Uterus (tissue), 4 donors: ENCODE data around the gene CLEC2B. TPM values are rescaled to one million over a fixed set of nuclear protein-coding genes. Genes with fewer than 3 reads are reported as not detected.
A peak's percentile ranks its signal among the peaks of the same experiment; 100 is the strongest.

Experiments
- DNase-seq, 2 donors: peaks; one replicate each; pipeline ENCODE4 v3.0.0-alpha.2; 2019 to 2020
- H3K27ac ChIP-seq, 2 donors: fragments of 200-600 bp; sonication (generic); 1 replicate in 1 of 2; 2 replicates in 1 of 2; pipeline ENCODE4 v1.5.1; 2016 to 2018
- H3K27me3 ChIP-seq, 2 donors: fragments of 200-600 bp; sonication (generic); one replicate each; pipeline ENCODE4 v1.5.1; 2018 to 2019; ENCODE audit warnings: control low read depth in 1 of 2
- H3K36me3 ChIP-seq, 2 donors: fragments of 200-600 bp; sonication (generic); one replicate each; pipeline ENCODE4 v1.5.1; 2019; ENCODE audit warnings: control low read depth in 1 of 2
- H3K4me1 ChIP-seq, 2 donors: fragments of 200-600 bp; sonication (generic); one replicate each; pipeline ENCODE4 v1.5.1; 2018 to 2019; ENCODE audit warnings: control low read depth in 1 of 2
- H3K4me3 ChIP-seq, 2 donors: fragments of 200-600 bp; sonication (generic); 1 replicate in 1 of 2; 2 replicates in 1 of 2; pipeline ENCODE4 v1.5.1; 2018 to 2019; ENCODE audit warnings: mild to moderate bottlenecking in 1 of 2
- H3K9me3 ChIP-seq, 2 donors: fragments of 200-600 bp; sonication (generic); one replicate each; pipeline ENCODE4 v1.5.1; 2019; ENCODE audit warnings: control low read depth in 1 of 2
- POLR2A ChIP-seq, 2 donors: fragments of 450-650 bp; IDR thresholded peaks; one replicate each; pipeline ENCODE4 v1.6.1; 2016; ENCODE audit warnings: antibody characterized with exemption in 2 of 2, mild to moderate bottlenecking in 1 of 2, moderate library complexity in 1 of 2
- intact Hi-C: fragments of 100-400 bp; cut with DNase I; formaldehyde crosslinking; loops from one replicate; pipeline ENCODE4 v1.15.1; 2023; ENCODE audit warnings: low total_unique reads
- total RNA-seq, 4 donors: library from RNA; depleted of rRNA in 3 of 4; stranded (reverse); fragments of >200 nt in 3 of 4; gene quantifications; one replicate each; pipeline versions ENCODE4 v1.1.0 to v1.2.4, GENCODE V29; 2014 to 2023
- TF ChIP-seq, protein P1 (sequence below), 4 experiments: fragments of 200-600 bp in 2 of 4; fragments of 450-650 bp in 2 of 4; sonication (generic) in 2 of 4; IDR thresholded peaks; one replicate each; pipeline ENCODE4 v1.5.1; 2016 to 2019; ENCODE audit warnings: antibody characterized with exemption in 4 of 4, mild to moderate bottlenecking in 2 of 4, moderate library complexity in 1 of 4
- donor health status: DM: yes; HTN: yes; CAD: no.

Gene CLEC2B
- total RNA-seq, 4 donors from 2014 or later, result 9.7 to 28.4 (median 22.6) TPM

DNA sequence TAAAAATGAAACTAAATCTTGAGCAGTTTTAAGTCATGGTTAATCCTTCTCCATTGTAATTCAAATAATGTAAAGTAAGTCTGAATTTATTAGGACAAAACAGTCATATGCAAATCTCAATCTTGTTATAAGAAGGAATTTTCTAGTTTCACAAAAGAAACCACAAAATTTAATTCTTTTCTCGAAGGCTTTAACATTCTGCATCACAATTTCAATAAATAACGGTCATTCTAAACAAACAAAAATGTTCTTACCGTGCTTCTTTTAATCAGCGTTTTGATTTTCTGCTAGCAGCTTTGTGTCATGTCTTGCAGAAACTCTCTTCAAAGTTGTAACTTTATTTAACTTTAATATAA, 225 bp downstream of the CLEC2B start:
- H3K27ac ChIP-seq, result peak overlapping the region; percentile 84 to 99

DNA sequence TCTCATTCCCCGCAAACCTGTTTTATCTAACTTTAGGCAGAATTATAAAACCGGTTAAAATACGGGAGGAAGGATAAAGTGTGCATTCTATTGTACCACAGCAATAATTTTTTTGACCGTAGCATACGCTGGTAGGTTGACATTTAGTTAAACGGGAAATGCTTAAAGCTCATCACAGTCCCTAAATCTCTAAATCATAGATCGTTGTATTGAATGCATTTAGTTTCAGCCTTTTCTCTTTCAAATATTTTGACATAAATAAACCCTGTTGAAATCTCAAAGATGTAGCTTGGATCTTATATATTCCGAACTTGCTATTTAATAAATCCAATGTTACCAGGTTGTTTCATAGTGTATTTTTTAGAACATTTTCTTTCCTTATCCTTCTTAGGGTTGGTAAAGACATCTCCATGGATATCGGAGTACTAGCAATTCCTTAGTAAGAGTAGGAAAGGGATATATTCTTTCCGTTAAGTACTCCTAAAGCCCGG, 798 bp downstream of the CLEC2B start:
- no peaks in the 10 kb centered on the region for H3K36me3 ChIP-seq
- intact Hi-C loops, result no loop called here

More for the DNA sequence above, 225 bp downstream of the CLEC2B start:
- peaks cover 0 to 4% of the 10 kb centered on the region in 2 donors for H3K9me3 ChIP-seq
- H3K4me3 ChIP-seq, result peak overlapping the region; percentile 37 to 42
- no peaks in the 10 kb centered on the region for H3K27me3 ChIP-seq
- no peak for TF ChIP-seq POLR2A (IDR thresholded peaks at IDR 0.05)
- TF ChIP-seq, protein P1, sequence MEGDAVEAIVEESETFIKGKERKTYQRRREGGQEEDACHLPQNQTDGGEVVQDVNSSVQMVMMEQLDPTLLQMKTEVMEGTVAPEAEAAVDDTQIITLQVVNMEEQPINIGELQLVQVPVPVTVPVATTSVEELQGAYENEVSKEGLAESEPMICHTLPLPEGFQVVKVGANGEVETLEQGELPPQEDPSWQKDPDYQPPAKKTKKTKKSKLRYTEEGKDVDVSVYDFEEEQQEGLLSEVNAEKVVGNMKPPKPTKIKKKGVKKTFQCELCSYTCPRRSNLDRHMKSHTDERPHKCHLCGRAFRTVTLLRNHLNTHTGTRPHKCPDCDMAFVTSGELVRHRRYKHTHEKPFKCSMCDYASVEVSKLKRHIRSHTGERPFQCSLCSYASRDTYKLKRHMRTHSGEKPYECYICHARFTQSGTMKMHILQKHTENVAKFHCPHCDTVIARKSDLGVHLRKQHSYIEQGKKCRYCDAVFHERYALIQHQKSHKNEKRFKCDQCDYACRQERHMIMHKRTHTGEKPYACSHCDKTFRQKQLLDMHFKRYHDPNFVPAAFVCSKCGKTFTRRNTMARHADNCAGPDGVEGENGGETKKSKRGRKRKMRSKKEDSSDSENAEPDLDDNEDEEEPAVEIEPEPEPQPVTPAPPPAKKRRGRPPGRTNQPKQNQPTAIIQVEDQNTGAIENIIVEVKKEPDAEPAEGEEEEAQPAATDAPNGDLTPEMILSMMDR (IDR thresholded peaks at IDR 0.05), result no peak
- intact Hi-C loops, result no loop called here
- H3K36me3 ChIP-seq, result no peaks in the 10 kb centered on the region
- H3K4me1 ChIP-seq, result peaks cover 0 to 4% of the 10 kb centered on the region in 2 donors
- DNase-seq, result no peak

DNA sequence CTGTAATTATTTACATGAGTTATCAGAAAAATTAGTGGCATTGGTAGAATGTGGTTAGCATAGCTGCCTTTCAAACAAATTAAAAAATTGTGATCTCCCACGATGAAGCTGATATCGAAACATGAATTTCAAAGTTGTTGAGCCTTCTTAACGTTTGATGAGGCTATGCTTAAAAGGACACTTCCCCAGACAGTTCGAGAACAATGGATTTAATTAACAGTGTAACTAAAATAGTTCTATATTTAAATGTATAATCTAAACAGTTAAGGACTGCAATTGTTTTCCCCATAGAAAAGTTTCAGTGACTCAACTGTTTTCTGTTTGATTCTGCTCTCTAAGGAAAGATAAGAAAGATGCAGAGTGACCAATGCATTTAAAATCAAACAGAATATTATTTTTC, 1.6 kb downstream of the CLEC2B start:
- no peaks in the 10 kb centered on the region for H3K27me3 ChIP-seq
- peak overlapping the region; percentile 84 to 99 for H3K27ac ChIP-seq
- peaks cover 0 to 4% of the 10 kb centered on the region in 2 donors for H3K4me1 ChIP-seq
- no peaks in the 10 kb centered on the region for H3K36me3 ChIP-seq
- DNase-seq, result no peak
- TF ChIP-seq, protein P1 (IDR thresholded peaks at IDR 0.05), result no peak
- TF ChIP-seq POLR2A (IDR thresholded peaks at IDR 0.05), result no peak
- H3K9me3 ChIP-seq, result peaks cover 0 to 9% of the 10 kb centered on the region in 2 donors
- intact Hi-C loops, result no loop called here
- peak overlapping the region; percentile 37 to 42 for H3K4me3 ChIP-seq

More for the DNA sequence above, 798 bp downstream of the CLEC2B start:
- Histone ChIP-seq H3K27ac (peak overlapping the region; percentile 84 to 99), H3K4me1 (peaks cover 0 to 4% of the 10 kb centered on the region in 2 donors), H3K4me3 (peak overlapping the region; percentile 37 to 42), H3K27me3 (no peaks in the 10 kb centered on the region), H3K9me3 (peaks cover 0 to 9% of the 10 kb centered on the region in 2 donors)
- no peak for DNase-seq
- TF ChIP-seq, protein P1 (IDR thresholded peaks at IDR 0.05), result no peak
- TF ChIP-seq POLR2A (IDR thresholded peaks at IDR 0.05), result no peak

DNA sequence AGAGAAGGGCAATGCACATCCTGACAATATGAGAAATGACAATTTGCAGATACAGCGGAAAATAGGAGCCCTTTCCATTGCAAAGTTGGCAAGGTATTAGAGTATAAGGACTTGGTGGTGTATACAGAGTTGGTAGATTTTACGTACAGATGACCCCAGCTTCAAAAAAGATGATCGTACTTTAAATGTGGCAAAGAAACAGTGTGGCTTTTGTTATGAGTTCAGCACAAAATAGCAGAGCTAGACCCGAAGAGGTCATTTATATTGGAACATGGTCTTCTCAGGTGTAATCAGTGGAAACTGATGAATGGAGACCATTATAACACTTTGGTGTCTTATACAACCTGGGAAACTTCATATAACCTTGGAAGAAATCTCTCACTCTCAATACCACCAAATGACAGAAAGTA, 2.3 kb downstream of the CLEC2B start:
- Histone ChIP-seq H3K36me3 (no peaks in the 10 kb centered on the region), H3K4me3 (peak overlapping the region; percentile 37 to 42), H3K27me3 (no peaks in the 10 kb centered on the region), H3K9me3 (peaks cover 0 to 9% of the 10 kb centered on the region in 2 donors), H3K27ac (peak overlapping the region; percentile 84 to 99), H3K4me1 (peaks cover 0 to 4% of the 10 kb centered on the region in 2 donors)
- intact Hi-C loops, result no loop called here
- TF ChIP-seq, protein P1 (IDR thresholded peaks at IDR 0.05), result no peak
- no peak for TF ChIP-seq POLR2A (IDR thresholded peaks at IDR 0.05)
- no peak for DNase-seq

DNA sequence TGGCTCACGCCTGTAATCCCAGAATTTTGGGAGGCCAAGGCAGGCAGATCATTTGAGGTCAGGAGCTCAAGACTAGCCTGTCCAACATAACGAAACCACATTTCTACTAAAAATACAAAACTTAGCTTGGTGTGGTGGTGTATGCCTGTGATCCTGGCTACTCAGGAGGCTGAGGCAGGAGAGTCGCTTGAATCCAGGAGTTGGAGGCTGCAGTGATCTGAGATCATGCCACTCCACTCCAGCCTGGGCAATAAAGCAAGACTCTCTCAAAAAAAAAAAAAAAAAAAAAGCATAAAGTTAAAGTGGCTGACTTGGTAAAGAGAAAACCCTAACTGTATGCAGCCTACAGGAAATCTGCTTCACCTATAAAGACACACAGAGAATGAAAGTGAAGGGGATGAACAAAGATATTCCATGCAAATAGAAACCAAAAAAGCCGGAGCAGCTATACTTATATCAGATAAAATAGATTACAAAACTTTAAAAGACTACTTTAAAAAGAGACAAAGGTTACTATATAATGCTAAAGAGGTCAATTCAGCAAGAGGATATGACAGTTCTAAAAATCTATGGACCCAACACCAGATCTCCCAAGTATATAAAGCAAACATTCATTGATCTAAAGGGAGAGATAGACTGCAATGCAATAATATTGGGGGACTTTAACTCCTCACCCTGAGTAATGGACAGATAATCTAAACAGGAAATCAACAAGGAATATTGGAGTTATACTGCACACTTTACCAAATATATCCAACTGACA, 4.1 kb downstream of the CLEC2B start:
- intact Hi-C loops, result no loop called here
- Histone ChIP-seq H3K9me3 (peaks cover 0 to 9% of the 10 kb centered on the region in 2 donors), H3K4me1 (no peaks in the 10 kb centered on the region), H3K27ac (peak overlapping the region; percentile 12 to 99), H3K27me3 (no peaks in the 10 kb centered on the region), H3K4me3 (peak overlapping the region in 1 of 2 donors; percentile 37), H3K36me3 (no peaks in the 10 kb centered on the region)
- TF ChIP-seq, protein P1 (IDR thresholded peaks at IDR 0.05), result no peak
- no peak for TF ChIP-seq POLR2A (IDR thresholded peaks at IDR 0.05)
- no peak for DNase-seq
